ENCODE data around the gene AUTS2.

DNA sequence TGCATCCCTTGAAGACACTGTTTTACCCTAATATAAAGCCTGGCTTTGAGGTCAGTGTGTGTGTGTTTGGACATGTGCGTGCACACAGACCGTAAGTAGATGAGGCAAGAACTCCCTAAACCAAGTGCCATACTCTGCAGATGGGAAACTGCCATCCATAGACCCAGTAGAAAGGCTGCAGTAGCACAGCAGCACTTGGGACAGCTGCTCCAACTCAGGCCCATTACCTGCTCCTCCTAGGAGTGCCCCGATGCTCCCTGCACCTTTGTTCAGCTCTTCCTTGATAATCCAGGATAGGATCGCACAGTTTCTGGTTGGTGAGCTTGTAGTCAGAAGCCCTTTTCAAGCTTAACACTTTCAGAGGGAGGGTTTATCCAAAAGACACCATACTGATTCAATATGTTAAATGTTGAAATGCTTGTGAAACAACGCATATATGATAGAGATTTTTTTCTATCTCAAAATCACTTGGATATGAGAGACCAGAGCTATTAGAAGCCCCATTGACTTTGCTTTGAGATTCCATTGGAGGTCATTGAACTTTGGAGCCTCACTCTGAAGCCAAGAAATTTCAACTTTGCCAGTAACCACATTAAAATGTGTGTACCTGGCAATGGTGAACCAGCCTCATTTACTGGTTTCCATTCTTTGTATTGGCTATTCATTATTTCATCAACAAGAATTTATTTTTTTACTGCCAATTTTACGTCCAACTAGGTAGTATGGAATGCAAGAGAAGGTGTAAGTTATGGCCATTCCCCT, 776.7 kb downstream of the AUTS2 start:
- TF ChIP-seq POLR2A (IDR thresholded peaks at IDR 0.05) = no peak
- TF ChIP-seq, protein P1, sequence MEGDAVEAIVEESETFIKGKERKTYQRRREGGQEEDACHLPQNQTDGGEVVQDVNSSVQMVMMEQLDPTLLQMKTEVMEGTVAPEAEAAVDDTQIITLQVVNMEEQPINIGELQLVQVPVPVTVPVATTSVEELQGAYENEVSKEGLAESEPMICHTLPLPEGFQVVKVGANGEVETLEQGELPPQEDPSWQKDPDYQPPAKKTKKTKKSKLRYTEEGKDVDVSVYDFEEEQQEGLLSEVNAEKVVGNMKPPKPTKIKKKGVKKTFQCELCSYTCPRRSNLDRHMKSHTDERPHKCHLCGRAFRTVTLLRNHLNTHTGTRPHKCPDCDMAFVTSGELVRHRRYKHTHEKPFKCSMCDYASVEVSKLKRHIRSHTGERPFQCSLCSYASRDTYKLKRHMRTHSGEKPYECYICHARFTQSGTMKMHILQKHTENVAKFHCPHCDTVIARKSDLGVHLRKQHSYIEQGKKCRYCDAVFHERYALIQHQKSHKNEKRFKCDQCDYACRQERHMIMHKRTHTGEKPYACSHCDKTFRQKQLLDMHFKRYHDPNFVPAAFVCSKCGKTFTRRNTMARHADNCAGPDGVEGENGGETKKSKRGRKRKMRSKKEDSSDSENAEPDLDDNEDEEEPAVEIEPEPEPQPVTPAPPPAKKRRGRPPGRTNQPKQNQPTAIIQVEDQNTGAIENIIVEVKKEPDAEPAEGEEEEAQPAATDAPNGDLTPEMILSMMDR (IDR thresholded peaks at IDR 0.05) = no peak

Data from thyroid gland (tissue), 4 donors.